PC-3 (cell line): ENCODE data around the gene IL11. TPM values are rescaled to one million over a fixed set of nuclear protein-coding genes. Genes with fewer than 3 reads are reported as not detected.
A peak's percentile ranks its signal among the peaks of the same experiment; 100 is the strongest.

Experiments
- ATAC-seq: fragments of 200-7000 bp; cut with Tn5 transposase; 2 replicates; pipeline ENCODE4 v1.9.1; 2020; ENCODE audit warnings: mild to moderate bottlenecking, moderate library complexity
- BruUV-seq: library from RNA; stranded (reverse); fragments of 400-500 nt; replicated peaks from 2 replicates; lab custom pipeline; 2021; lab: Mats Ljungman, UMichigan
- CTCF ChIA-PET: fragments of 300-600 bp; sonication (Branson Sonifier 250); formaldehyde crosslinking; loops from one replicate; lab custom pipeline; 2022; ENCODE audit warnings: antibody characterized with exemption; lab: Charles Lee
- POLR2A ChIA-PET: fragments of 300-600 bp; sonication (Branson Sonifier 250); formaldehyde crosslinking; loops from one replicate; lab custom pipeline; 2022; ENCODE audit warnings: antibody characterized with exemption; ENCODE audit not compliant: unreplicated experiment; lab: Charles Lee
- DNase-seq: peaks from one replicate; pipeline ENCODE4 v3.0.0-alpha.2; 2015
- H2AFZ ChIP-seq: fragments of 300-600 bp; sonication (generic); 2 replicates; pipeline ENCODE4 v1.6.0; 2016; ENCODE audit warnings: antibody characterized with exemption, low read length
- H3F3A ChIP-seq: fragments of 300-600 bp; sonication (generic); one replicate; pipeline ENCODE4 v1.6.0; 2017; ENCODE audit warnings: antibody characterized with exemption, low read length, control low read depth, mild to moderate bottlenecking; ENCODE audit not compliant: unreplicated experiment
- H3K27ac ChIP-seq: fragments of 300-600 bp; sonication (generic); 2 replicates; pipeline ENCODE4 v1.5.1; 2016; ENCODE audit warnings: mild to moderate bottlenecking, low read length
- H3K27me3 ChIP-seq: fragments of 300-600 bp; sonication (generic); 2 replicates; pipeline ENCODE4 v1.6.1; 2016; ENCODE audit warnings: low read length, mixed read lengths
- H3K36me3 ChIP-seq: fragments of 300-600 bp; sonication (generic); 2 replicates; pipeline ENCODE4 v1.6.1; 2016; ENCODE audit warnings: low read depth, mixed run types, low read length, mixed read lengths
- H3K4me1 ChIP-seq: fragments of 300-600 bp; sonication (generic); 2 replicates; pipeline ENCODE4 v1.5.1; 2016; ENCODE audit warnings: low read length; ENCODE audit not compliant: insufficient read depth
- H3K4me2 ChIP-seq: fragments of 300-600 bp; sonication (generic); 2 replicates; pipeline ENCODE4 v1.6.0; 2016; ENCODE audit warnings: low read length
- H3K4me3 ChIP-seq: fragments of 300-600 bp; sonication (generic); 2 replicates; pipeline ENCODE4 v1.5.1; 2016; ENCODE audit warnings: mild to moderate bottlenecking, low read length, mixed read lengths
- H3K79me2 ChIP-seq: fragments of 300-600 bp; sonication (generic); 2 replicates; pipeline ENCODE4 v1.6.1; 2017; ENCODE audit warnings: low read length, mixed read lengths
- H3K9ac ChIP-seq: fragments of 300-600 bp; sonication (generic); 2 replicates; pipeline ENCODE4 v1.6.0; 2016; ENCODE audit warnings: mild to moderate bottlenecking, low read length
- H3K9me2 ChIP-seq: fragments of 300-600 bp; sonication (generic); replicated peaks from 2 replicates; pipeline ENCODE4 v1.6.1; 2016; ENCODE audit warnings: mixed run types, low read length, mixed read lengths
- H3K9me3 ChIP-seq: fragments of 300-600 bp; sonication (generic); 2 replicates; pipeline ENCODE4 v1.6.1; 2016; ENCODE audit warnings: low read length, mixed read lengths
- H4K20me1 ChIP-seq: fragments of 300-600 bp; sonication (generic); 2 replicates; pipeline ENCODE4 v1.6.1; 2016; ENCODE audit warnings: low read length, mixed read lengths
- CTCF ChIP-seq: fragments of 300-600 bp; sonication (generic); conservative IDR thresholded peaks from 2 replicates; pipeline ENCODE4 v1.5.1; 2017; ENCODE audit warnings: antibody characterized with exemption, low read depth, mild to moderate bottlenecking, low read length
- EZH2 ChIP-seq: fragments of 300-600 bp; sonication (generic); IDR thresholded peaks from one replicate; pipeline ENCODE4 v1.6.1; 2017; ENCODE audit warnings: antibody characterized with exemption, mild to moderate bottlenecking, low read length; ENCODE audit not compliant: unreplicated experiment
- EZH2phosphoT487 ChIP-seq: fragments of 300-600 bp; sonication (generic); IDR thresholded peaks from 2 replicates; pipeline ENCODE4 v1.6.1; 2018; ENCODE audit warnings: mild to moderate bottlenecking, antibody characterized with exemption, low read length, borderline replicate concordance
- intact Hi-C: fragments of 100-400 bp; cut with micrococcal nuclease; formaldehyde crosslinking; loops from 2 replicates; pipeline ENCODE4 v1.9.0; 2023
- total RNA-seq: library from RNA; depleted of rRNA; stranded (reverse); fragments of >200 nt; gene quantifications from 2 replicates; pipeline ENCODE4 v1.2.3, GENCODE V29; 2014

Gene IL11
- total RNA-seq, 1 experiment from 2014 or later = 7.5 TPM

- BruUV-seq = no TSS peak
- Histone ChIP-seq H3K27ac (peak overlapping the region; percentile 54; the same call in 1 of the 2 replicates), H2AFZ (no peak overlapping the region), H3F3A (peaks cover 7% of the 10 kb centered on the region), H3K36me3 (peaks cover 39% of the 10 kb centered on the region), H3K9ac (peak overlapping the region; percentile 95), H3K4me1 (peaks cover 41% of the 10 kb centered on the region), H3K4me3 (peak overlapping the region; percentile 98), H4K20me1 (peaks cover 54% of the 10 kb centered on the region), H3K9me3 (no peaks in the 10 kb centered on the region), H3K27me3 (no peaks in the 10 kb centered on the region), H3K9me2 (no peaks in the 10 kb centered on the region), H3K79me2 (peaks cover 70% of the 10 kb centered on the region), H3K4me2 (peak overlapping the region; percentile 90)
- intact Hi-C loops = loop anchor here (5.0 to 10.0 kb wide), 2 partner anchors 94 to 172 kb away; no protein-coding TSS in a partner anchor
- ATAC-seq (no peak), DNase-seq (no peak)
- POLR2A ChIA-PET = no interaction called here
- no peak for TF ChIP-seq EZH2
- TF ChIP-seq CTCF = no peak
- CTCF ChIA-PET = no interaction called here
These were observed 16.3 kb upstream of the IL11 start for GRCh38 chr19:55386493-55386971.

GRCh38 chr19:55385724-55386492 is 15.6 kb upstream of the IL11 start, which contains the start of gene RPL28:
RPL28 (plus strand) TSS chr19:55385932; CDS start chr19:55386358, 426 bp downstream.
- ATAC-seq (peak; percentile 71), DNase-seq (peak; percentile 100)
- ChIA-PET CTCF (no interaction called here), POLR2A (no interaction called here)
- Histone ChIP-seq H3K36me3 (peaks cover 39% of the 10 kb centered on the region), H3K9me2 (no peaks in the 10 kb centered on the region), H3K27ac (peak within 1 kb of the TSS; percentile 54), H3K79me2 (peaks cover 73% of the 10 kb centered on the region), H3K4me3 (peak within 1 kb of the TSS; percentile 98), H3K4me1 (peaks cover 41% of the 10 kb centered on the region), H2AFZ (peak within 1 kb of the TSS; percentile 63), H3K9ac (peak within 1 kb of the TSS; percentile 95), H3K9me3 (no peaks in the 10 kb centered on the region), H4K20me1 (peaks cover 49% of the 10 kb centered on the region), H3F3A (peaks cover 7% of the 10 kb centered on the region), H3K27me3 (no peaks in the 10 kb centered on the region), H3K4me2 (peak within 1 kb of the TSS; percentile 90)
- TF ChIP-seq EZH2phosphoT487 (no peak), EZH2 (no peak), CTCF (no peak)
- TSS peak; percentile 68 for BruUV-seq
- intact Hi-C loops = loop anchor here (2.0 to 10.0 kb wide), 3 partner anchors 47 to 171 kb away; partner anchors contain the start of gene KMT5C
